Naive thymus-derived CD8-positive, alpha-beta T cell (primary cell): Measurements from ENCODE around the gene TSPAN31. TPM values are rescaled to one million over a fixed set of nuclear protein-coding genes. Genes with fewer than 3 reads are reported as not detected.
"Not testable (repeated sequence)": the region's sequence is repeated elsewhere in the genome, so short reads cannot be mapped to it uniquely, and the experiment has no call there.

ENCODE experiments used
- ATAC-seq, 2 donors: fragments of 150-1000 bp; cut with Tn5 transposase in 1 of 2; sonication (Bioruptor Pico), chemical (Tn5 transposase) in 1 of 2; 1 replicate in 1 of 2; 2 replicates in 1 of 2; pipeline ENCODE4 v1.10.0; 2021; ENCODE audit warnings: mild to moderate bottlenecking in 2 of 2, moderate library complexity in 2 of 2
- POLR2A ChIA-PET: fragments of 350-600 bp; sonication (Branson Sonifier 250); formaldehyde crosslinking; loops from one replicate; lab custom pipeline; 2021; ENCODE audit warnings: antibody characterized with exemption; lab: Charles Lee
- DNase-seq, 10 donors: peaks; one replicate each; pipeline versions ENCODE4 v3.0.0 to v3.0.0-alpha.2; 2020 to 2022
- H3K27ac Mint-ChIP-seq, 10 donors: one replicate each; pipeline ENCODE4 v1.8.0; 2020 to 2022; ENCODE audit warnings: mild to moderate bottlenecking in 10 of 10, mixed read lengths in 10 of 10, moderate library complexity in 4 of 10, inconsistent platforms in 1 of 10
- H3K27me3 Mint-ChIP-seq, 5 donors: one replicate each; pipeline ENCODE4 v1.8.0; 2021 to 2022; ENCODE audit warnings: mixed read lengths in 5 of 5
- H3K36me3 Mint-ChIP-seq, 3 donors: one replicate each; pipeline ENCODE4 v1.8.0; 2020 to 2022; ENCODE audit warnings: mixed read lengths in 3 of 3, mild to moderate bottlenecking in 2 of 3, inconsistent platforms in 1 of 3
- H3K4me1 Mint-ChIP-seq, 4 donors: one replicate each; pipeline ENCODE4 v1.8.0; 2021 to 2022; ENCODE audit warnings: mixed read lengths in 4 of 4
- H3K4me3 Mint-ChIP-seq, 10 donors: one replicate each; pipeline ENCODE4 v1.8.0; 2020 to 2022; ENCODE audit warnings: mild to moderate bottlenecking in 10 of 10, mixed read lengths in 10 of 10, moderate library complexity in 6 of 10, inconsistent platforms in 1 of 10
- H3K9me3 Mint-ChIP-seq, 9 donors: one replicate each; pipeline ENCODE4 v1.8.0; 2020 to 2022; ENCODE audit warnings: mixed read lengths in 9 of 9, mild to moderate bottlenecking in 3 of 9, inconsistent platforms in 1 of 9, moderate library complexity in 1 of 9
- polyA plus RNA-seq, 3 donors: library from polyadenylated mRNA; unstranded; fragments of 300-500 nt; fragmentation: Illumina TruSeq; gene quantifications; one replicate each; pipeline ENCODE4 v1.2.3, GENCODE V29; 2021
- total RNA-seq, 8 experiments: library from RNA in 2 of 8; stranded (reverse) in 2 of 8; gene quantifications; one replicate each; pipeline ENCODE4 v1.2.3 and lab custom pipeline; 2021 to 2026

TSPAN31 gene
- total and polyA plus RNA-seq, 5 experiments from 2014 or later = 22.5 to 53.3 (median 42.2) TPM

DNA sequence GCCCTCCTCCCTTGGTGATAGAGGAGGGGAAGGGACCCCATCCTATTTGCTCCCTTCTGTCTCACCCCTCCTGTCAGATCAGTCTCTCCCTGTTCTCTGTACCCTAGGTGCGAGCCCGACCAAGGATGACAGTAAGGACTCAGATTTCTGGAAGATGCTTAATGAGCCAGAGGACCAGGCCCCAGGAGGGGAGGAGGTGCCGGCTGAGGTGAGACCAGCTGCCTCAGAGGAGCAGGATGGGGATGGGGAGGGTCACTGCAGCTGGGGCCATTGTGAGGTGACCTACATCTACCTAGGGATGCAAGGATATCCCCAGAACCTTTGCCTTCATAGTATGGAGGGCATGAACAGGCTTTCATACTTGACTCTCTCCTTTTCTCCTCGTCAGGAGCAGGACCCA lies 28.5 kb upstream of the TSPAN31 start:
- H3K4me3 Mint-ChIP-seq = no peak overlapping the region
- ATAC-seq = no peak
- H3K36me3 Mint-ChIP-seq = peaks cover 6 to 72% (median 20%) of the 10 kb centered on the region in 3 donors
- peaks cover 0 to 2% (median 0%) of the 10 kb centered on the region in 9 donors for H3K9me3 Mint-ChIP-seq
- POLR2A ChIA-PET = interaction anchor here (0.6 kb wide), 1 partner anchor 249 kb away, joined by 5 read pairs; no protein-coding TSS in a partner anchor
- no peaks in the 10 kb centered on the region for H3K27me3 Mint-ChIP-seq
- peaks cover 6 to 10% (median 8%) of the 10 kb centered on the region in 4 donors for H3K4me1 Mint-ChIP-seq
- DNase-seq = no peak
- peak overlapping the region in 1 of 10 donors; percentile 57 for H3K27ac Mint-ChIP-seq

GRCh38 chr12:57717131-57717530 lies 27.7 kb upstream of the TSPAN31 start:
- Mint-ChIP-seq H3K36me3 (peaks cover 6 to 70% (median 14%) of the 10 kb centered on the region in 3 donors), H3K4me1 (peaks cover 11 to 17% (median 13%) of the 10 kb centered on the region in 4 donors), H3K9me3 (no peaks in the 10 kb centered on the region), H3K4me3 (no peak overlapping the region), H3K27ac (peak overlapping the region in 1 of 10 donors; percentile 37), H3K27me3 (no peaks in the 10 kb centered on the region)
- ATAC-seq (no peak), DNase-seq (no peak)
- POLR2A ChIA-PET = no interaction called here

DNA sequence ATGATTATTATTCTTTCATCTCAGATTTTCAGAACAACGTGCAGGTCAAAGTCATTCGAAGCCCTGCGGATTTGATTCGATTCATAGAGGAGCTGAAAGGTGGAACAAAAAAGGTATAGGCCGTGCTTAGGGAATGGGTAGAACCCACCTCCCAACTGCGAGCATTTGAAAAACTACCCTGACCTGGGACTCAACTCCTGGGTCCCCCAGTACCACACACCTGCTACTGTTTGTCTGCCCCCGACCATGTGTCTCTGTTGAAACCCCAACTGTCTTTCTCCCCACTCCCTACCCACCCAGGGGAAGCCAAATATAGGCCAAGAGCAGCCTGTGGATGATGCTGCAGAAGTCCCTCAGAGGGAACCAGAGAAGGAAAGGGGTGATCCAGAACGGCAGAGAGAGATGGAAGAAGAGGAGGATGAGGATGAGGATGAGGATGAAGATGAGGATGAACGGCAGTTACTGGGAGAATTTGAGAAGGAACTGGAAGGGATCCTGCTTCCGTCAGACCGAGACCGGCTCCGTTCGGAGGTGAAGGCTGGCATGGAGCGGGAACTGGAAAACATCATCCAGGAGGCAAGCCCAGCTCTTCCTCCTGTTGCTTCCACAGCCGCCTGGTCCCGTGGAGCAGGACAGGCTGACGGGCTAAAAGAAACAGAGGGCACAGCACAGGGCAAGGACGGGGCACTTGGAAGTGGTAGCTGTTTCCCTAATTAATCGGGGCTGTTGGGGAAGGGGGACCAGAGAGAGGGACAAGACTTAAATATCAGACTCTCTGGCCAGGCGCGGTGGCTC lies 26.8 kb upstream of the TSPAN31 start:
- Mint-ChIP-seq H3K36me3 (peaks cover 6 to 63% (median 14%) of the 10 kb centered on the region in 3 donors), H3K4me3 (peak overlapping the region in 1 of 10 donors; percentile 14), H3K9me3 (no peaks in the 10 kb centered on the region), H3K27ac (peak overlapping the region in 4 of 10 donors; percentile 27 to 66 (median 44)), H3K4me1 (peaks cover 12 to 21% (median 17%) of the 10 kb centered on the region in 4 donors), H3K27me3 (no peaks in the 10 kb centered on the region)
- DNase-seq (no peak), ATAC-seq (no peak)
- POLR2A ChIA-PET = no interaction called here

GRCh38 chr12:57718641-57719528 lies 26.0 kb upstream of the TSPAN31 start:
- H3K27me3 Mint-ChIP-seq = no peaks in the 10 kb centered on the region
- POLR2A ChIA-PET = interaction anchor here (0.6 to 1.3 kb wide), 2 partner anchors 9 to 232 kb away, joined by 3 read pairs; no protein-coding TSS in a partner anchor
- no peak for DNase-seq

DNA sequence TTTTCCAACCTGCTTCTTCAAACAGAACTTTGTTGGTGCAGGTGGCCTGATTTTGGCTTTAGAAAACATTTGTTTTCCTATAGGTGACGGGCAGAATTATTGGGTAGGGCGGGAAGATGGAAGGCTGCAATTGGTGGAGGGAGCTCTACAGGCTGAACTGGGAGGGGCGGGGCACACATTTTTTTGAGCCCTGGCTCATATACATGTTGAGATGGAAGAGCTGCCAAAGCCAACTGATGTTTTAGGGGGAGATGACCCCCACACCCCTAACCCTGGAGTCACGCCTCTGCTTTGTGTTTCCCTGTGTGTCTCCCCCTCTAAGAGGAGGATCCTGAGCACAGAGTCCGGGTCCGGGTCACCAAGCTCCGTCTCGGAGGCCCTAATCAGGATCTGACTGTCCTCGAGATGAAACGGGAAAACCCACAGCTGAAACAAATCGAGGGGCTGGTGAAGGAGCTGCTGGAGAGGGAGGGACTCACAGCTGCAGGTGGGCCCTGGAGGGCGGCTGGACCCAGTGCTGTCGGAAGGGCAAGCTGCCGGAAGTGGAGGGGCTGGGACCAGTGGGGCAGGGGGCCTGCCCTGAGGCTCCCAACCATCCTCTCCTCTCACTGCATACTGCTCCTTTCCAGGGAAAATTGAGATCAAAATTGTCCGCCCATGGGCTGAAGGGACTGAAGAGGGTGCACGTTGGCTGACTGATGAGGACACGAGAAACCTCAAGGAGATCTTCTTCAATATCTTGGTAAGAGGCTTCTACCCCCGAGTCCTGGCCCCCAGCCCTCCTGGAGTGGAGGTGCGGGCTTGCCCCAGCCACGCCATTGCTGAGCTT lies 24.8 kb upstream of the TSPAN31 start:
- ATAC-seq = no peak
- Mint-ChIP-seq H3K27ac (peak overlapping the region in 4 of 10 donors; percentile 20 to 90 (median 33)), H3K4me3 (no peak overlapping the region), H3K27me3 (no peaks in the 10 kb centered on the region), H3K9me3 (no peaks in the 10 kb centered on the region), H3K4me1 (peaks cover 19 to 40% (median 30%) of the 10 kb centered on the region in 4 donors), H3K36me3 (peaks cover 6 to 62% (median 14%) of the 10 kb centered on the region in 3 donors)
- DNase-seq = no peak
- POLR2A ChIA-PET = interaction anchor here (0.9 to 1.7 kb wide), 3 partner anchors 10 to 25 kb away, joined by 3 to 5 read pairs (median 3); no protein-coding TSS in a partner anchor

More at GRCh38 chr12:57718641-57719528, 26.0 kb upstream of the TSPAN31 start:
- Mint-ChIP-seq H3K4me1 (peaks cover 14 to 29% (median 22%) of the 10 kb centered on the region in 4 donors), H3K36me3 (peaks cover 6 to 62% (median 14%) of the 10 kb centered on the region in 3 donors), H3K9me3 (no peaks in the 10 kb centered on the region), H3K27ac (peak overlapping the region in 7 of 10 donors; percentile 37 to 90 (median 53)), H3K4me3 (no peak overlapping the region)
- no peak for ATAC-seq

DNA sequence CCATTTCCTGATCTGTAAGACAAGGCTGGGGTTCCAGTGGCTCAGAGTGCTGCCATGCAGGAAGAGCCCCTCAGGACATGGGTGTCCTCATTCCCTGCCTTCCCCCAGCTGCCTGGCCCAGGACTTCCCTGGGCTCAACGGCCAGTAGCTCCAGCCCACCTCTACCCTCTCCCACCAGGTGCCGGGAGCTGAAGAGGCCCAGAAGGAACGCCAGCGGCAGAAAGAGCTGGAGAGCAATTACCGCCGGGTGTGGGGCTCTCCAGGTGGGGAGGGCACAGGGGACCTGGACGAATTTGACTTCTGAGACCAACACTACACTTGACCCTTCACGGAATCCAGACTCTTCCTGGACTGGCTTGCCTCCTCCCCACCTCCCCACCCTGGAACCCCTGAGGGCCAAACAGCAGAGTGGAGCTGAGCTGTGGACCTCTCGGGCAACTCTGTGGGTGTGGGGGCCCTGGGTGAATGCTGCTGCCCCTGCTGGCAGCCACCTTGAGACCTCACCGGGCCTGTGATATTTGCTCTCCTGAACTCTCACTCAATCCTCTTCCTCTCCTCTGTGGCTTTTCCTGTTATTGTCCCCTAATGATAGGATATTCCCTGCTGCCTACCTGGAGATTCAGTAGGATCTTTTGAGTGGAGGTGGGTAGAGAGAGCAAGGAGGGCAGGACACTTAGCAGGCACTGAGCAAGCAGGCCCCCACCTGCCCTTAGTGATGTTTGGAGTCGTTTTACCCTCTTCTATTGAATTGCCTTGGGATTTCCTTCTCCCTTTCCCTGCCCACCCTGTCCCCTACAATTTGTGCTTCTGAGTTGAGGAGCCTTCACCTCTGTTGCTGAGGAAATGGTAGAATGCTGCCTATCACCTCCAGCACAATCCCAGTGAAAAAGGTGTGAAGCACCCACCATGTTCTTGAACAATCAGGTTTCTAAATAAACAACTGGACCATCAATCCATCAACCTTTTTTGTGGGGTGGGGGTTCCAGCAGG lies 23.9 kb upstream of the TSPAN31 start:
- Mint-ChIP-seq H3K4me3 (no peak overlapping the region), H3K4me1 (peaks cover 16 to 46% (median 33%) of the 10 kb centered on the region in 4 donors), H3K36me3 (peaks cover 6 to 62% (median 14%) of the 10 kb centered on the region in 3 donors), H3K9me3 (no peaks in the 10 kb centered on the region), H3K27ac (peak overlapping the region in 5 of 10 donors; percentile 10 to 71 (median 28)), H3K27me3 (no peaks in the 10 kb centered on the region)
- POLR2A ChIA-PET = interaction anchor here (0.9 to 2.3 kb wide), 5 partner anchors 11 to 31 kb away, joined by 3 to 11 read pairs (median 4); partner anchors contain the start of gene CDK4
- no peak for ATAC-seq
- DNase-seq = no peak

DNA sequence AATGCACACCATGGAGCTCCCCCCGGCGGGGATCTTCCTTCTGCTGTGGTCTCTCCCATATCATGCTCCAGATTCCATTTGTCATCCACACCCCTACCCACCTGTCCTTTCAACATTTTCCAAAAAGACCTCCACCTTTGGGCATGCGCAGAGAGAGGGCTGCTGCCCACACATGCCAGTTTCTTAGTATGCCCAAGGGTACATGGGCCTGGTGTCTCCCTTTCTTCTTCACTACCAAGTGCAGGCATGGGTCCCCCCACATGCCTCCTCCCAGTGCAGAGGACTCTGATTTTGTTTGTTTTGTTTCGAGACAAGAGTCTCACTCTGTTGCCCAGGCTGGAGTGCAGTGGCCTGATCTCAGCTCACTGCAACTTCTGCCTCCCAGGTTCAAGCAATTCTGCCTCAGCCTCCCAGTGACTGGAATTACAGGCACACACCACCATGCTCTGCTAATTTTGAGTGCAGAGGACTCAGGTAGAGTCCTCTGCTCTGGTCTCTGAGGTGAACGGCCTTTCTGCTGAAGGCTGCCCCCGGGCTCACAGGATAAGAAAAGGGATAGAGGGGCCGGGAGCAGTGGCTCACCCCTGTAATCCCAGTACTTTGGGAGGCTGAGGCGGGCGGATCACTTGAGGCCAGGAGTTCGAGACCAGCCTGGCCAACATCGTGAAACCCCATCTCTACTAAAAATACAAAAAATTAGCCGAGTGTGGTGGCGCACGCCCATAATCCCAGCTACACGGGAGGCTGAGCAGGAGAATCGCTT lies 22.8 kb upstream of the TSPAN31 start:
- not testable (repeated sequence) for DNase-seq, ATAC-seq, H3K27me3 Mint-ChIP-seq, H3K9me3 Mint-ChIP-seq
- Mint-ChIP-seq H3K4me1 (peaks cover 16 to 50% (median 34%) of the 10 kb centered on the region in 4 donors), H3K36me3 (peaks cover 6 to 59% (median 16%) of the 10 kb centered on the region in 3 donors), H3K4me3 (peak overlapping the region in 1 of 10 donors; percentile 37), H3K27ac (peak overlapping the region in 8 of 10 donors; percentile 48 to 87 (median 75))
- POLR2A ChIA-PET = interaction anchor here (0.6 to 2.3 kb wide), 9 partner anchors 8 to 1071 kb away, joined by 3 to 11 read pairs (median 4); partner anchors contain the start of genes AGAP2, CDK4 and TSPAN31

- Mint-ChIP-seq H3K4me3 (no peak overlapping the region), H3K4me1 (peaks cover 16 to 50% (median 35%) of the 10 kb centered on the region in 4 donors), H3K27me3 (no peaks in the 10 kb centered on the region), H3K27ac (peak overlapping the region in 9 of 10 donors; percentile 19 to 87 (median 62)), H3K36me3 (peaks cover 6 to 58% (median 18%) of the 10 kb centered on the region in 3 donors), H3K9me3 (no peaks in the 10 kb centered on the region)
- POLR2A ChIA-PET = interaction anchor here (1.0 to 2.3 kb wide), 7 partner anchors 9 to 29 kb away, joined by 3 to 11 read pairs (median 3); partner anchors contain the start of genes AGAP2, CDK4 and TSPAN31
- ATAC-seq (peak in 1 of 2 donors; percentile 21), DNase-seq (no peak)
Observed at GRCh38 chr12:57722716-57723629, 21.9 kb upstream of the TSPAN31 start.

DNA sequence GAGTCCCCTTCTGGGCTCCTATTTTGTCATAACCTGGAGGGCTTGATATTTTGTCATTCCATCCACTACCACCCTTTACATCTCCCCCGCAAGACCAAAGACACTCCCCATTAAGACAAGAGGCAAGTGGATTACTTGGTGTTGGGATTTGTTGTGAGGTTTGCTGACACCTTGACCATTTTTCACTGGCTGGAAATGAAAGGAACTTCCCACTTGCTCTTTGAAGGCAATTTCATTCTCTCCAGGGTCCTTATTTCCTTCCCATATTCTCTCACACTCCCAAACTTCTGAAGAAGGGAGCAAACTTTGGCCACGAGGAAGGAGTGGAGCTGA lies 21.2 kb upstream of the TSPAN31 start:
- H3K36me3 Mint-ChIP-seq = peaks cover 6 to 58% (median 15%) of the 10 kb centered on the region in 3 donors
- POLR2A ChIA-PET = interaction anchor here (1.0 to 2.3 kb wide), 7 partner anchors 13 to 28 kb away, joined by 3 to 16 read pairs (median 4); partner anchors contain the start of genes CDK4 and TSPAN31
- no peak for DNase-seq
- ATAC-seq = no peak
- peaks cover 16 to 50% (median 39%) of the 10 kb centered on the region in 4 donors for H3K4me1 Mint-ChIP-seq
- no peaks in the 10 kb centered on the region for H3K9me3 Mint-ChIP-seq
- H3K27me3 Mint-ChIP-seq = no peaks in the 10 kb centered on the region
- H3K4me3 Mint-ChIP-seq = no peak overlapping the region
- H3K27ac Mint-ChIP-seq = peak overlapping the region; percentile 38 to 91 (median 67)
